Endodermal cell (in vitro differentiated cells): Measurements from ENCODE around the gene TTC34. TPM values are rescaled to one million over a fixed set of nuclear protein-coding genes. Genes with fewer than 3 reads are reported as not detected.

Source experiments
- DNase-seq: peaks from one replicate; pipeline ENCODE4 v3.0.0-alpha.2; 2017
- H3K27ac ChIP-seq: 2 replicates; pipeline ENCODE4 v1.5.1; 2013; ENCODE audit warnings: mild to moderate bottlenecking, low read depth, low read length, moderate library complexity
- H3K27me3 ChIP-seq: 2 replicates; pipeline ENCODE4 v1.6.1; 2013; ENCODE audit warnings: mild to moderate bottlenecking, low read length, moderate library complexity; ENCODE audit not compliant: insufficient read depth, control insufficient read depth, poor library complexity, severe bottlenecking
- H3K36me3 ChIP-seq: 2 replicates; pipeline ENCODE4 v1.7.0; 2013; ENCODE audit warnings: mild to moderate bottlenecking, low read length, moderate library complexity; ENCODE audit not compliant: control insufficient read depth, insufficient read depth
- H3K4me1 ChIP-seq: one replicate; pipeline ENCODE4 v1.7.0; 2013; ENCODE audit warnings: low read length; ENCODE audit not compliant: control insufficient read depth, insufficient read depth
- H3K4me3 ChIP-seq: 2 replicates; pipeline ENCODE4 v1.5.1; 2013; ENCODE audit warnings: mild to moderate bottlenecking, low read length, moderate library complexity
- H3K9ac ChIP-seq: 2 replicates; pipeline ENCODE4 v1.6.1; 2013; ENCODE audit warnings: mild to moderate bottlenecking, low read length, moderate library complexity; ENCODE audit not compliant: poor library complexity, severe bottlenecking; ENCODE audit errors: extremely low read depth
- H3K9me3 ChIP-seq: 2 replicates; pipeline ENCODE4 v1.6.1; 2013; ENCODE audit warnings: mild to moderate bottlenecking, low read length, moderate library complexity; ENCODE audit not compliant: control insufficient read depth
- H3K27ac Mint-ChIP-seq: 2 replicates; pipeline ENCODE4 v1.8.0; 2020; ENCODE audit warnings: mixed read lengths
- H3K27me3 Mint-ChIP-seq: 2 replicates; pipeline ENCODE4 v1.8.0; 2021; ENCODE audit warnings: mild to moderate bottlenecking, mixed read lengths; ENCODE audit not compliant: insufficient read depth
- H3K36me3 Mint-ChIP-seq: 2 replicates; pipeline ENCODE4 v1.8.0; 2020; ENCODE audit warnings: low read depth, mixed read lengths
- H3K4me1 Mint-ChIP-seq: 2 replicates; pipeline ENCODE4 v1.8.0; 2020; ENCODE audit warnings: mixed read lengths
- H3K4me3 Mint-ChIP-seq: 2 replicates; pipeline ENCODE4 v1.8.0; 2020; ENCODE audit warnings: mild to moderate bottlenecking, moderate library complexity, mixed read lengths
- H3K9me3 Mint-ChIP-seq: 2 replicates; pipeline ENCODE4 v1.8.0; 2020; ENCODE audit warnings: mild to moderate bottlenecking, mixed read lengths
- CTCF ChIP-seq: fragments of 200-600 bp; sonication (generic); conservative IDR thresholded peaks from 2 replicates; pipeline ENCODE4 v1.5.0; 2021; ENCODE audit warnings: antibody characterized with exemption, mild to moderate bottlenecking
- WGBS, 2 experiments: methylation state at CpG; one replicate each; pipeline versions ENCODE4 v1.1.5 to v1.1.7; 2013; ENCODE audit warnings: missing lambda C conversion rate in 2 of 2, mixed read lengths in 1 of 2; ENCODE audit not compliant: insufficient coverage in 1 of 2, insufficient read length in 1 of 2; 5-methylcytosine and 5-hydroxymethylcytosine counted together
- total RNA-seq, 2 donors: library from RNA; stranded (reverse); fragmentation: NEBNext Ultra II Directional in 1 of 2; extraction: Animal tissue kit (Norgen Biotek cat#: 25700) in 1 of 2; gene quantifications; 2 replicates in 1 of 2; 3 replicates in 1 of 2; pipeline ENCODE4 v1.2.1, GENCODE V29; 2021

Gene TTC34
- total RNA-seq, 2 donors from 2014 or later = 2.4 to 3.1 TPM

GRCh38 chr1:2646837-2647236 lies 154.7 kb downstream of the TTC34 start:
- Histone ChIP-seq H3K27ac (no peak overlapping the region), H3K36me3 (no peaks in the 10 kb centered on the region), H3K4me3 (no peak overlapping the region), H3K4me1 (no peaks in the 10 kb centered on the region), H3K9me3 (peaks cover 28% of the 10 kb centered on the region), H3K9ac (no peak overlapping the region), H3K27me3 (no peaks in the 10 kb centered on the region)
- WGBS, 2 experiments = 63 to 79% methylated on average over 4 to 5 of the region's 5 CpGs
- Mint-ChIP-seq H3K27me3 (peaks cover 12% of the 10 kb centered on the region), H3K9me3 (peaks cover 44% of the 10 kb centered on the region), H3K4me1 (peaks cover 3% of the 10 kb centered on the region), H3K4me3 (no peak overlapping the region), H3K27ac (no peak overlapping the region), H3K36me3 (no peaks in the 10 kb centered on the region)
- TF ChIP-seq CTCF = no peak
- no peak for DNase-seq

GRCh38 chr1:2645776-2646175 lies 155.7 kb downstream of the TTC34 start:
- H3K4me1 Mint-ChIP-seq = peaks cover 3% of the 10 kb centered on the region
- no peak for TF ChIP-seq CTCF
- Histone ChIP-seq H3K27ac (no peak overlapping the region), H3K36me3 (no peaks in the 10 kb centered on the region), H3K4me3 (no peak overlapping the region), H3K4me1 (no peaks in the 10 kb centered on the region), H3K27me3 (no peaks in the 10 kb centered on the region), H3K9ac (no peak overlapping the region), H3K9me3 (peaks cover 28% of the 10 kb centered on the region)
- DNase-seq = no peak
- H3K9me3 Mint-ChIP-seq = peaks cover 34% of the 10 kb centered on the region
- WGBS, 2 experiments = 73 to 75% methylated on average over 10 to 11 of the region's 11 CpGs
- no peak overlapping the region for H3K4me3 Mint-ChIP-seq
- H3K36me3 Mint-ChIP-seq = no peaks in the 10 kb centered on the region
- H3K27me3 Mint-ChIP-seq = peaks cover 12% of the 10 kb centered on the region
- H3K27ac Mint-ChIP-seq = no peak overlapping the region

DNA sequence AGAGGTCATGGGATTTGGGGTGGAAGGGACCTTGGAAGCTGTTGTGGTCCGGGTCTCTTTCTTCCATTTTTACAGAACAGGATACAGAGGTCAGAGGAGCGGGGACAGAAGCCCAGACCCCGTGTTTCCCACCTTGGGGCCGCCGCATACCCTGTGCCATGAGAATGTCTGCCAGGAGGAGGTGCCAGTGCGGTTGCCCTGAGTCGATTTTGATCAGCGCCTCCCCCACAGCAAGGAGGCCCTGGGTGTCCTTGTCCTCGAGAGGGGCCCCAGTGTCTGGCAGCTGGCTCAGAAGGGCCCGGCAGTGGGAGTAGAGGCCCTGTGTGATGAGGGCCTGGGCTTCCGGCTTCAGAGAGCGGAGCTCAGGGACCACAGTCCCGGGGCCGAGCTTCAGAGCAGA lies 156.3 kb downstream of the TTC34 start:
- Histone ChIP-seq H3K36me3 (no peaks in the 10 kb centered on the region), H3K27ac (no peak overlapping the region), H3K9me3 (peaks cover 28% of the 10 kb centered on the region), H3K9ac (no peak overlapping the region), H3K27me3 (no peaks in the 10 kb centered on the region), H3K4me3 (no peak overlapping the region), H3K4me1 (no peaks in the 10 kb centered on the region)
- H3K4me1 Mint-ChIP-seq = peaks cover 3% of the 10 kb centered on the region
- 77 to 86% methylated on average over 7 to 14 of the region's 14 CpGs for WGBS, 2 experiments
- H3K4me3 Mint-ChIP-seq = no peak overlapping the region
- H3K27me3 Mint-ChIP-seq = peaks cover 12% of the 10 kb centered on the region
- no peaks in the 10 kb centered on the region for H3K36me3 Mint-ChIP-seq
- TF ChIP-seq CTCF = no peak
- DNase-seq = no peak
- peaks cover 32% of the 10 kb centered on the region for H3K9me3 Mint-ChIP-seq
- no peak overlapping the region for H3K27ac Mint-ChIP-seq
